HepG2 (cell line): Measurements from ENCODE around the gene FBXO8. TPM values are rescaled to one million over a fixed set of nuclear protein-coding genes. Genes with fewer than 3 reads are reported as not detected.

Experiments
- ATF7-NPFF ChIP-seq: sonication (generic); formaldehyde crosslinking; IDR thresholded peaks from 2 replicates; pipeline ENCODE4 v1.8.1; 2023; ENCODE audit warnings: mild to moderate bottlenecking, low read depth, missing genetic modification reagents, moderate library complexity
- DR1 ChIP-seq: sonication (generic); formaldehyde crosslinking; IDR thresholded peaks from 2 replicates; pipeline ENCODE4 v1.8.0; 2021; ENCODE audit warnings: mild to moderate bottlenecking, missing genetic modification reagents, inconsistent platforms
- FOXA3 ChIP-seq: IDR thresholded peaks from 2 replicates; pipeline ENCODE4 v1.6.1; 2016; ENCODE audit warnings: missing genetic modification reagents, missing compliant biosample characterization
- FOXJ3 ChIP-seq: sonication (generic); formaldehyde crosslinking; IDR thresholded peaks from 2 replicates; pipeline ENCODE4 v1.4.0; 2020; ENCODE audit warnings: missing genetic modification reagents, mild to moderate bottlenecking, borderline replicate concordance
- GFI1 ChIP-seq: sonication (generic); formaldehyde crosslinking; IDR thresholded peaks from 2 replicates; pipeline ENCODE4 v1.5.0; 2020; ENCODE audit warnings: missing genetic modification reagents, mild to moderate bottlenecking, borderline replicate concordance
- HOXA3 ChIP-seq: sonication (generic); formaldehyde crosslinking; IDR thresholded peaks from 2 replicates; pipeline ENCODE4 v1.5.0; 2020; ENCODE audit warnings: missing genetic modification reagents
- KMT2B ChIP-seq: IDR thresholded peaks from 2 replicates; pipeline ENCODE4 v1.6.1; 2016; ENCODE audit warnings: missing genetic modification reagents, missing compliant biosample characterization
- NFIC ChIP-seq: IDR thresholded peaks from 2 replicates; pipeline ENCODE4 v1.6.1; 2012; ENCODE audit warnings: mild to moderate bottlenecking, low read length, inconsistent platforms
- PHF21A ChIP-seq: sonication (generic); formaldehyde crosslinking; IDR thresholded peaks from 2 replicates; pipeline ENCODE4 v1.5.0; 2020; ENCODE audit warnings: mild to moderate bottlenecking, missing genetic modification reagents
- RARG ChIP-seq: sonication (generic); formaldehyde crosslinking; IDR thresholded peaks from 2 replicates; pipeline ENCODE4 v1.4.0; 2020; ENCODE audit warnings: low read depth, mild to moderate bottlenecking, missing genetic modification reagents
- RFXANK ChIP-seq: IDR thresholded peaks from 2 replicates; pipeline ENCODE4 v1.6.1; 2016
- SIX4 ChIP-seq: sonication (generic); formaldehyde crosslinking; IDR thresholded peaks from 2 replicates; pipeline ENCODE4 v1.4.0; 2020; ENCODE audit warnings: missing genetic modification reagents
- SP140L ChIP-seq: sonication (generic); formaldehyde crosslinking; IDR thresholded peaks from 2 replicates; pipeline ENCODE4 v1.4.0; 2020; ENCODE audit warnings: missing genetic modification reagents, borderline replicate concordance
- TBL1XR1 ChIP-seq: fragments of 150-350 bp; IDR thresholded peaks from 2 replicates; pipeline ENCODE4 v1.6.1; 2014; ENCODE audit warnings: borderline replicate concordance, low read length; ENCODE audit not compliant: partially characterized antibody
- TSC22D2 ChIP-seq: sonication (generic); formaldehyde crosslinking; IDR thresholded peaks from 2 replicates; pipeline ENCODE4 v1.5.1; 2020; ENCODE audit warnings: missing genetic modification reagents, mild to moderate bottlenecking, borderline replicate concordance
- ZEB1 ChIP-seq: IDR thresholded peaks from 2 replicates; pipeline ENCODE4 v1.6.1; 2012; ENCODE audit warnings: mild to moderate bottlenecking, low read depth, inconsistent platforms; ENCODE audit not compliant: insufficient replicate concordance
- ZNF546 ChIP-seq: sonication (generic); formaldehyde crosslinking; conservative IDR thresholded peaks from 2 replicates; pipeline ENCODE4 v1.8.1; 2023; ENCODE audit warnings: mild to moderate bottlenecking, missing genetic modification reagents
- ZNF598 ChIP-seq: sonication (generic); formaldehyde crosslinking; IDR thresholded peaks from 2 replicates; pipeline ENCODE4 v1.5.1; 2020; ENCODE audit warnings: mild to moderate bottlenecking, missing genetic modification reagents, borderline replicate concordance
- ZNF772 ChIP-seq: sonication (generic); formaldehyde crosslinking; IDR thresholded peaks from 2 replicates; pipeline ENCODE4 v1.5.0; 2020; ENCODE audit warnings: mild to moderate bottlenecking, missing genetic modification reagents
- ZSCAN31 ChIP-seq: sonication (generic); formaldehyde crosslinking; IDR thresholded peaks from 2 replicates; pipeline ENCODE4 v1.5.0; 2020; ENCODE audit warnings: low read depth, mild to moderate bottlenecking, missing genetic modification reagents
- polyA plus RNA-seq, 8 experiments: library from polyadenylated mRNA; depleted of rRNA in 3 of 8; stranded (reverse) in 7 of 8; unstranded in 1 of 8; fragments of >200 nt; fragmentation: Illumina TruSeq in 4 of 8; extraction: Trizol in 4 of 8; gene quantifications; 2 replicates each; pipeline versions ENCODE4 v1.2.1 to v1.2.3, GENCODE V29; 2011 to 2016; ENCODE audit warnings: low read depth in 4 of 8, missing spikeins in 1 of 8, mixed read lengths in 1 of 8; ENCODE audit not compliant: insufficient read depth in 1 of 8
- total RNA-seq, 5 experiments: library from RNA; depleted of rRNA; stranded (reverse); fragments of >200 nt; fragmentation: Illumina TruSeq; extraction: Trizol; gene quantifications; 2 replicates each; pipeline ENCODE4 v1.2.3, GENCODE V29; 2016; ENCODE audit warnings: low read depth in 1 of 5
- TF ChIP-seq, protein P1 (sequence below): sonication (generic); formaldehyde crosslinking; conservative IDR thresholded peaks from 2 replicates; pipeline ENCODE4 v1.4.0; 2020; ENCODE audit warnings: missing genetic modification reagents
- TF ChIP-seq, protein P2 (sequence below), 2 experiments: sonication (generic) in 1 of 2; formaldehyde crosslinking in 1 of 2; IDR thresholded peaks; 2 replicates each; pipeline versions ENCODE4 v1.4.0 to v1.6.1; 2018 to 2020; ENCODE audit warnings: missing genetic modification reagents in 2 of 2, borderline replicate concordance in 1 of 2, low read depth in 1 of 2, mild to moderate bottlenecking in 1 of 2, missing biosample characterization in 1 of 2
- TF ChIP-seq, protein P3 (sequence below): sonication (generic); formaldehyde crosslinking; IDR thresholded peaks from 2 replicates; pipeline ENCODE4 v1.4.0; 2020; ENCODE audit warnings: mild to moderate bottlenecking, missing genetic modification reagents
- TF ChIP-seq, protein P4 (sequence below): sonication (generic); formaldehyde crosslinking; IDR thresholded peaks from 2 replicates; pipeline ENCODE4 v1.4.0; 2020; ENCODE audit warnings: missing genetic modification reagents, borderline replicate concordance

The FBXO8 gene
- total and polyA plus RNA-seq, 2 of the 13 experiments (the other 11 are each of a cell fraction or from before 2014, with no cell fraction given), result 11.7 to 15.2 TPM

DNA sequence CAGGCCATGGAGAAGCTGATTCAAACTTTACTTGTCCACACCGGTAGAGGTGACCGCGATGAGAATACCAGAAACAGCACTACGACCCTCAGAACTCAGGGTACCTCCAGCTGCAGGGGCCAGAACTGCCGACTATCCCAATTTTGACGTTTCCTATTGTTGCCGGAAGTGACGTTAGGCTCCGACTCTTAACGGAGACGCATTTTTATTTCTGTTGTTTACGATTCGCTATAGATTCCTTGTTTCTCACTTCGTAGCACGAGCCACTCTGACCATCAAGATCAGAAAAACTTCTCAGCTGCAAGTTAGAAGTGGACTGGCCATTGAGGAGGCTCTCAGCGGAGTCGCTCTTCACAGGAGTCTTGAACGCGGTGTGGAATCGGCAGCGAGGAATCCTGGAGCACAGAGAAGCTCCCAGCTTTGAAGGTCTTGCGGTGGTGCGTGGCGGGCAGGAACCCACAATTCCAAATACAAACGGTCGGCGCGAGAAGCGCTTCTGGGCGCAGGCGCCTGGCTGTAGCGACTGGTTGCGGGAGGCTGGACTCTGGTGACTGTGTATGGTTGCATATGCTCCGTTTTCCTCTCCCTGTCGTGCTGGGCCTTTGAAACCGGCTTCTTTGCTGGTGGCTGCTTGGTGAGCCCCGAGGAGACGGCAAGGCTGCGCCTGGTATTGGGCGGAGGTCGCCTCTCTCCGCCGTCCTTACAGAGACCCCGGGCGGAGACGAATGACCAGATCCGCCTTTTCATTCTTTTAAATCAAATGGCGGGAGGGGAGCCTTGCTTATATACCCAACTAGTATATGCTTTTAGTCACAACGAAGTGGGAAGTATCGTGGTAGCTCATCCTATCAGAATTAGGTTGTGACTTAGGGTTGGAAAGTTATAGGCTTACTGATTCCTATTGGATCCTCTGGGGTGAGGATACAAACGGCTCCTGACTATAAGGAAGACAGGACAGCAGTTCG, at the start of gene FBXO8, which contains the start of gene CEP44 (continued):
- TF ChIP-seq ZNF772 (CRISPR knock-in tag), result peak; percentile 65; the same call in 1 of the 2 replicates
- TF ChIP-seq FOXA3, result no peak
- TF ChIP-seq TBL1XR1, result no peak
- no peak for TF ChIP-seq TSC22D2 (CRISPR knock-in tag)
- 0 out of 2 replicates have a peak, but pooled peaks have one; percentile 67 for TF ChIP-seq RARG (CRISPR knock-in tag)
- TF ChIP-seq HOXA3 (CRISPR knock-in tag), result peak; percentile 92
- no peak for TF ChIP-seq ZEB1
- peak; percentile 70; the same call in 1 of the 2 replicates for TF ChIP-seq PHF21A
- TF ChIP-seq ATF7-NPFF (CRISPR knock-in tag), result peak; percentile 52; the same call in 1 of the 2 replicates
- no peak for TF ChIP-seq SP140L
- TF ChIP-seq ZNF598 (CRISPR knock-in tag), result 0 out of 2 replicates have a peak, but pooled peaks have one; percentile 45
- TF ChIP-seq DR1, result peak; percentile 83
- TF ChIP-seq ZSCAN31 (CRISPR knock-in tag), result no peak
- TF ChIP-seq SIX4 (CRISPR knock-in tag), result no peak
- TF ChIP-seq, protein P1, sequence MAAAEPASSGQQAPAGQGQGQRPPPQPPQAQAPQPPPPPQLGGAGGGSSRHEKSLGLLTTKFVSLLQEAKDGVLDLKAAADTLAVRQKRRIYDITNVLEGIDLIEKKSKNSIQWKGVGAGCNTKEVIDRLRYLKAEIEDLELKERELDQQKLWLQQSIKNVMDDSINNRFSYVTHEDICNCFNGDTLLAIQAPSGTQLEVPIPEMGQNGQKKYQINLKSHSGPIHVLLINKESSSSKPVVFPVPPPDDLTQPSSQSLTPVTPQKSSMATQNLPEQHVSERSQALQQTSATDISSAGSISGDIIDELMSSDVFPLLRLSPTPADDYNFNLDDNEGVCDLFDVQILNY (CRISPR knock-in tag), result peak; percentile 87
- peak; percentile 56; the same call in 1 of the 2 replicates for TF ChIP-seq NFIC
- TF ChIP-seq, protein P2, sequence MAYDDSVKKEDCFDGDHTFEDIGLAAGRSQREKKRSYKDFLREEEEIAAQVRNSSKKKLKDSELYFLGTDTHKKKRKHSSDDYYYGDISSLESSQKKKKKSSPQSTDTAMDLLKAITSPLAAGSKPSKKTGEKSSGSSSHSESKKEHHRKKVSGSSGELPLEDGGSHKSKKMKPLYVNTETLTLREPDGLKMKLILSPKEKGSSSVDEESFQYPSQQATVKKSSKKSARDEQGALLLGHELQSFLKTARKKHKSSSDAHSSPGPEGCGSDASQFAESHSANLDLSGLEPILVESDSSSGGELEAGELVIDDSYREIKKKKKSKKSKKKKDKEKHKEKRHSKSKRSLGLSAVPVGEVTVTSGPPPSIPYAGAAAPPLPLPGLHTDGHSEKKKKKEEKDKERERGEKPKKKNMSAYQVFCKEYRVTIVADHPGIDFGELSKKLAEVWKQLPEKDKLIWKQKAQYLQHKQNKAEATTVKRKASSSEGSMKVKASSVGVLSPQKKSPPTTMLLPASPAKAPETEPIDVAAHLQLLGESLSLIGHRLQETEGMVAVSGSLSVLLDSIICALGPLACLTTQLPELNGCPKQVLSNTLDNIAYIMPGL (CRISPR knock-in tag; IDR thresholded peaks at IDR 0.05; ENCODE audit: borderline replicate concordance in 1 of 2, low read depth in 1 of 2), result peak; percentile 50 to 87; a peak in 3 of 4 replicates
- TF ChIP-seq, protein P3, sequence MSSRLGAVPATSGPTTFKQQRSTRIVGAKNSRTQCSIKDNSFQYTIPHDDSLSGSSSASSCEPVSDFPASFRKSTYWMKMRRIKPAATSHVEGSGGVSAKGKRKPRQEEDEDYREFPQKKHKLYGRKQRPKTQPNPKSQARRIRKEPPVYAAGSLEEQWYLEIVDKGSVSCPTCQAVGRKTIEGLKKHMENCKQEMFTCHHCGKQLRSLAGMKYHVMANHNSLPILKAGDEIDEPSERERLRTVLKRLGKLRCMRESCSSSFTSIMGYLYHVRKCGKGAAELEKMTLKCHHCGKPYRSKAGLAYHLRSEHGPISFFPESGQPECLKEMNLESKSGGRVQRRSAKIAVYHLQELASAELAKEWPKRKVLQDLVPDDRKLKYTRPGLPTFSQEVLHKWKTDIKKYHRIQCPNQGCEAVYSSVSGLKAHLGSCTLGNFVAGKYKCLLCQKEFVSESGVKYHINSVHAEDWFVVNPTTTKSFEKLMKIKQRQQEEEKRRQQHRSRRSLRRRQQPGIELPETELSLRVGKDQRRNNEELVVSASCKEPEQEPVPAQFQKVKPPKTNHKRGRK, result no peak
- TF ChIP-seq FOXJ3 (CRISPR knock-in tag), result peak; percentile 76; the same call in 1 of the 2 replicates
- TF ChIP-seq ZNF546 (CRISPR knock-in tag), result no peak
- 0 out of 2 replicates have a peak, but pooled peaks have one; percentile 33 for TF ChIP-seq GFI1 (CRISPR knock-in tag)
- no peak; the same call in 1 of the 2 replicates for TF ChIP-seq RFXANK
- TF ChIP-seq, protein P4, sequence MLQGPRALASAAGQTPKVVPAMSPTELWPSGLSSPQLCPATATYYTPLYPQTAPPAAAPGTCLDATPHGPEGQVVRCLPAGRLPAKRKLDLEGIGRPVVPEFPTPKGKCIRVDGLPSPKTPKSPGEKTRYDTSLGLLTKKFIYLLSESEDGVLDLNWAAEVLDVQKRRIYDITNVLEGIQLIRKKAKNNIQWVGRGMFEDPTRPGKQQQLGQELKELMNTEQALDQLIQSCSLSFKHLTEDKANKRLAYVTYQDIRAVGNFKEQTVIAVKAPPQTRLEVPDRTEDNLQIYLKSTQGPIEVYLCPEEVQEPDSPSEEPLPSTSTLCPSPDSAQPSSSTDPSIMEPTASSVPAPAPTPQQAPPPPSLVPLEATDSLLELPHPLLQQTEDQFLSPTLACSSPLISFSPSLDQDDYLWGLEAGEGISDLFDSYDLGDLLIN (CRISPR knock-in tag), result no peak
- TF ChIP-seq KMT2B (CRISPR knock-in tag), result peak; percentile 99
